Measurements from ENCODE around the gene ALPL.

Gene ALPL

GRCh38 chr1:21510885-21511578 is 1.8 kb downstream of the ALPL start:
- H3F3A ChIP-seq (ENCODE audit: insufficient read depth), result peaks cover 27% of the 10 kb centered on the region
- H3K4me2 ChIP-seq (ENCODE audit: low read depth, low read length, poor library complexity, severe bottlenecking), result peak overlapping the region; percentile 65
- no peak for TF ChIP-seq EZH2phosphoT487 (conservative IDR thresholded peaks at IDR 0.05; ENCODE audit: low read length)
- H3K27ac ChIP-seq (ENCODE audit: low read depth, low read length), result peak overlapping the region; percentile 98
- H3K9ac ChIP-seq (ENCODE audit: low read length), result peak overlapping the region; percentile 59
- no peak overlapping the region for H2AFZ ChIP-seq (ENCODE audit: low read depth, low read length, severe bottlenecking)
- H3K79me2 ChIP-seq (ENCODE audit: insufficient read depth, low read length), result peaks cover 16% of the 10 kb centered on the region
- no peaks in the 10 kb centered on the region for H3K36me3 ChIP-seq (ENCODE audit: low read length)
- H3K27me3 ChIP-seq (ENCODE audit: low read length), result no peaks in the 10 kb centered on the region
- no peaks in the 10 kb centered on the region for H4K20me1 ChIP-seq (ENCODE audit: low read depth, low read length)
- no peaks in the 10 kb centered on the region for H3K9me2 ChIP-seq (replicated peaks; ENCODE audit: insufficient read depth, low read length)
- H3K9me3 ChIP-seq (ENCODE audit: insufficient read depth, low read length), result no peaks in the 10 kb centered on the region
- peak overlapping the region; percentile 11 for H3K4me3 ChIP-seq (ENCODE audit: insufficient read depth, low read length, poor library complexity, severe bottlenecking)

GRCh38 chr1:21511579-21512522 is 2.6 kb downstream of the ALPL start:
- no peaks in the 10 kb centered on the region for H4K20me1 ChIP-seq (ENCODE audit: low read depth, low read length)
- no peaks in the 10 kb centered on the region for H3K9me3 ChIP-seq (ENCODE audit: insufficient read depth, low read length)
- peak overlapping the region; percentile 65 for H3K4me2 ChIP-seq (ENCODE audit: low read depth, low read length, poor library complexity, severe bottlenecking)
- H3K36me3 ChIP-seq (ENCODE audit: low read length), result no peaks in the 10 kb centered on the region
- no peak overlapping the region for H3K9ac ChIP-seq (ENCODE audit: low read length)
- no peaks in the 10 kb centered on the region for H3K9me2 ChIP-seq (replicated peaks; ENCODE audit: insufficient read depth, low read length)
- no peak overlapping the region for H2AFZ ChIP-seq (ENCODE audit: low read depth, low read length, severe bottlenecking)
- no peak overlapping the region for H3K4me3 ChIP-seq (ENCODE audit: insufficient read depth, low read length, poor library complexity, severe bottlenecking)
- TF ChIP-seq CTCF (IDR thresholded peaks at IDR 0.05; ENCODE audit: insufficient read depth, low read length, poor library complexity, severe bottlenecking) (no peak), EZH2phosphoT487 (conservative IDR thresholded peaks at IDR 0.05; ENCODE audit: low read length) (no peak)
- no peaks in the 10 kb centered on the region for H3K27me3 ChIP-seq (ENCODE audit: low read length)
- H3K27ac ChIP-seq (ENCODE audit: low read depth, low read length), result peak overlapping the region; percentile 98
- H3K79me2 ChIP-seq (ENCODE audit: insufficient read depth, low read length), result peaks cover 16% of the 10 kb centered on the region
- H3F3A ChIP-seq (ENCODE audit: insufficient read depth), result peaks cover 36% of the 10 kb centered on the region

GRCh38 chr1:21514245-21514644 is 5.0 kb downstream of the ALPL start:
- peaks cover 59% of the 10 kb centered on the region for H3F3A ChIP-seq (ENCODE audit: insufficient read depth)
- H3K4me3 ChIP-seq (ENCODE audit: insufficient read depth, low read length, poor library complexity, severe bottlenecking), result peak overlapping the region; percentile 14
- H3K79me2 ChIP-seq (ENCODE audit: insufficient read depth, low read length), result peaks cover 16% of the 10 kb centered on the region
- H3K36me3 ChIP-seq (ENCODE audit: low read length), result no peaks in the 10 kb centered on the region
- H3K27me3 ChIP-seq (ENCODE audit: low read length), result no peaks in the 10 kb centered on the region
- no peak for TF ChIP-seq EZH2phosphoT487 (conservative IDR thresholded peaks at IDR 0.05; ENCODE audit: low read length)
- no peak for TF ChIP-seq CTCF (IDR thresholded peaks at IDR 0.05; ENCODE audit: insufficient read depth, low read length, poor library complexity, severe bottlenecking)
- no peak overlapping the region for H2AFZ ChIP-seq (ENCODE audit: low read depth, low read length, severe bottlenecking)
- peak overlapping the region; percentile 33 for H3K9ac ChIP-seq (ENCODE audit: low read length)
- H3K4me2 ChIP-seq (ENCODE audit: low read depth, low read length, poor library complexity, severe bottlenecking), result peak overlapping the region; percentile 65
- no peaks in the 10 kb centered on the region for H3K9me2 ChIP-seq (replicated peaks; ENCODE audit: insufficient read depth, low read length)
- no peaks in the 10 kb centered on the region for H3K9me3 ChIP-seq (ENCODE audit: insufficient read depth, low read length)
- H3K27ac ChIP-seq (ENCODE audit: low read depth, low read length), result peak overlapping the region; percentile 98
- H4K20me1 ChIP-seq (ENCODE audit: low read depth, low read length), result no peaks in the 10 kb centered on the region
